GM23338 (cell line): ENCODE data around the gene G6PC2. TPM values are rescaled to one million over a fixed set of nuclear protein-coding genes. Genes with fewer than 3 reads are reported as not detected.

Source experiments
- ATAC-seq: fragments of 200-7000 bp; cut with Tn5 transposase; 3 replicates; pipeline ENCODE4 v1.9.1; 2020
- DNase-seq: peaks from one replicate; pipeline ENCODE4 v3.0.0-alpha.2; 2015; ENCODE audit warnings: low spot score
- H2AFZ ChIP-seq: fragments of 200-600 bp; sonication (generic); 2 replicates; pipeline ENCODE4 v1.8.0; 2016; ENCODE audit warnings: antibody characterized with exemption, mild to moderate bottlenecking, moderate library complexity
- H3F3A ChIP-seq: fragments of 200-600 bp; sonication (generic); replicated peaks from 2 replicates; pipeline ENCODE4 v1.8.0; 2017; ENCODE audit warnings: antibody characterized with exemption, mixed run types, low read depth
- H3K27ac ChIP-seq: fragments of 200-600 bp; sonication (generic); 2 replicates; pipeline ENCODE4 v1.6.1; 2016; ENCODE audit warnings: low read depth
- H3K27me3 ChIP-seq: fragments of 200-600 bp; sonication (generic); 2 replicates; pipeline ENCODE4 v1.8.0; 2016; ENCODE audit warnings: mild to moderate bottlenecking, mixed run types, moderate library complexity; ENCODE audit not compliant: insufficient read depth
- H3K36me3 ChIP-seq: fragments of 200-600 bp; sonication (generic); 2 replicates; pipeline ENCODE4 v1.8.0; 2016; ENCODE audit warnings: mild to moderate bottlenecking; ENCODE audit not compliant: insufficient read depth
- H3K4me1 ChIP-seq: fragments of 200-600 bp; sonication (generic); 2 replicates; pipeline ENCODE4 v1.8.0; 2016; ENCODE audit warnings: mild to moderate bottlenecking, moderate library complexity; ENCODE audit not compliant: insufficient read depth
- H3K4me2 ChIP-seq: fragments of 200-600 bp; sonication (generic); 2 replicates; pipeline ENCODE4 v1.7.1; 2017; ENCODE audit warnings: mixed run types
- H3K4me3 ChIP-seq: fragments of 200-600 bp; sonication (generic); 2 replicates; pipeline ENCODE4 v1.6.1; 2016; ENCODE audit warnings: mixed run types
- H3K79me2 ChIP-seq: fragments of 200-600 bp; sonication (generic); replicated peaks from 2 replicates; pipeline ENCODE4 v1.8.0; 2017; ENCODE audit warnings: mild to moderate bottlenecking; ENCODE audit not compliant: insufficient read depth
- H3K9me2 ChIP-seq: fragments of 200-600 bp; sonication (generic); 2 replicates; pipeline ENCODE4 v1.8.0; 2017; ENCODE audit not compliant: insufficient read depth
- H4K20me1 ChIP-seq: fragments of 200-600 bp; sonication (generic); replicated peaks from 2 replicates; pipeline ENCODE4 v1.8.0; 2017; ENCODE audit warnings: mild to moderate bottlenecking; ENCODE audit not compliant: insufficient read depth
- H3K27ac Mint-ChIP-seq: 2 replicates; pipeline ENCODE4 v1.8.0; 2020; ENCODE audit warnings: inconsistent platforms, mild to moderate bottlenecking, moderate library complexity, mixed read lengths
- H3K27me3 Mint-ChIP-seq: 3 replicates; pipeline ENCODE4 v1.8.0; 2022; ENCODE audit warnings: low read depth, mild to moderate bottlenecking, moderate library complexity, mixed read lengths, inconsistent platforms; ENCODE audit not compliant: insufficient read depth, poor library complexity
- H3K36me3 Mint-ChIP-seq: 3 replicates; pipeline ENCODE4 v1.8.0; 2021; ENCODE audit warnings: low read depth, mild to moderate bottlenecking, inconsistent platforms, moderate library complexity, mixed read lengths
- H3K4me1 Mint-ChIP-seq: 3 replicates; pipeline ENCODE4 v1.8.0; 2020; ENCODE audit warnings: mild to moderate bottlenecking, inconsistent platforms, mixed read lengths
- H3K4me3 Mint-ChIP-seq: 3 replicates; pipeline ENCODE4 v1.8.0; 2021; ENCODE audit warnings: moderate library complexity, mild to moderate bottlenecking, inconsistent platforms, mixed read lengths
- H3K9me3 Mint-ChIP-seq: 3 replicates; pipeline ENCODE4 v1.8.0; 2020; ENCODE audit warnings: moderate library complexity, mild to moderate bottlenecking, inconsistent platforms, mixed read lengths
- CREB1 ChIP-seq: fragments of 250-450 bp; sonication (Bioruptor Pico); IDR thresholded peaks from 2 replicates; pipeline ENCODE4 v1.5.0; 2020; ENCODE audit warnings: low read depth, mild to moderate bottlenecking, moderate library complexity
- ETS1 ChIP-seq: IDR thresholded peaks from 2 replicates; pipeline ENCODE4 v1.6.1; 2016; ENCODE audit warnings: antibody characterized with exemption
- EZH2 ChIP-seq: fragments of 200-600 bp; sonication (generic); IDR thresholded peaks from one replicate; pipeline ENCODE4 v1.8.0; 2017; ENCODE audit warnings: antibody characterized with exemption, mild to moderate bottlenecking, low read depth; ENCODE audit not compliant: unreplicated experiment
- EZH2phosphoT487 ChIP-seq: fragments of 200-600 bp; sonication (generic); IDR thresholded peaks from one replicate; pipeline ENCODE4 v1.8.1; 2018; ENCODE audit warnings: antibody characterized with exemption; ENCODE audit not compliant: unreplicated experiment
- JUNB ChIP-seq: IDR thresholded peaks from one replicate; pipeline ENCODE4 v1.6.1; 2016; ENCODE audit warnings: antibody characterized with exemption; ENCODE audit not compliant: unreplicated experiment
- NANOG ChIP-seq: IDR thresholded peaks from 2 replicates; pipeline ENCODE4 v1.6.1; 2016; ENCODE audit warnings: antibody characterized with exemption, borderline replicate concordance
- POLR2AphosphoS5 ChIP-seq: IDR thresholded peaks from 2 replicates; pipeline ENCODE4 v1.6.1; 2016; ENCODE audit warnings: antibody characterized with exemption, low read depth
- STAT1 ChIP-seq: IDR thresholded peaks from one replicate; pipeline ENCODE4 v1.6.1; 2016; ENCODE audit warnings: antibody characterized with exemption; ENCODE audit not compliant: unreplicated experiment
- ZNF114 ChIP-seq: fragments of 250-450 bp; sonication (Bioruptor Pico); IDR thresholded peaks from 2 replicates; pipeline ENCODE4 v1.5.0; 2020; ENCODE audit warnings: mild to moderate bottlenecking, moderate library complexity
- ZNF331 ChIP-seq: fragments of 250-450 bp; sonication (Bioruptor Pico); IDR thresholded peaks from 2 replicates; pipeline ENCODE4 v1.5.0; 2020; ENCODE audit warnings: low read depth, mild to moderate bottlenecking, moderate library complexity
- polyA plus RNA-seq: library from polyadenylated mRNA; unstranded; fragments of >200 nt; fragmentation: Nextera tagmentation; extraction: Ambion mirVana; gene quantifications from 2 replicates; pipeline ENCODE4 v1.2.1, GENCODE V29; 2016
- total RNA-seq: library from RNA; depleted of rRNA; stranded (reverse); fragments of >200 nt; shearing (Covaris generic); gene quantifications from 2 replicates; pipeline ENCODE4 v1.2.3, GENCODE V29; 2014
- TF ChIP-seq, protein P1 (sequence below): fragments of 250-450 bp; sonication (Bioruptor Pico); IDR thresholded peaks from 2 replicates; pipeline ENCODE4 v1.5.0; 2020; ENCODE audit warnings: mild to moderate bottlenecking, moderate library complexity
- TF ChIP-seq, protein P2 (sequence below): IDR thresholded peaks from one replicate; pipeline ENCODE4 v1.6.1; 2018; ENCODE audit warnings: antibody characterized with exemption; ENCODE audit not compliant: unreplicated experiment
- TF ChIP-seq, protein P3 (sequence below), 2 experiments: fragments of 200-600 bp in 1 of 2; sonication (generic) in 1 of 2; conservative IDR thresholded peaks; 2 replicates each; pipeline versions ENCODE4 v1.5.1 to v1.6.1; 2016 to 2017; ENCODE audit warnings: antibody characterized with exemption in 2 of 2, low read depth in 2 of 2, mild to moderate bottlenecking in 2 of 2, moderate library complexity in 1 of 2

The G6PC2 gene
- total and polyA plus RNA-seq, 2 experiments from 2014 or later: not detected

- peaks cover 2% of the 10 kb centered on the region; the same call in 1 of the 3 replicates for H3K4me1 Mint-ChIP-seq
- H4K20me1 ChIP-seq: no peaks in the 10 kb centered on the region
- H3K36me3 Mint-ChIP-seq: peaks cover 11% of the 10 kb centered on the region
- H3F3A ChIP-seq: no peaks in the 10 kb centered on the region
- DNase-seq: no peak
- H3K4me1 ChIP-seq: peaks cover 6% of the 10 kb centered on the region; the same call in 1 of the 2 replicates
- no peak overlapping the region for H3K27ac Mint-ChIP-seq
- H3K79me2 ChIP-seq: peaks cover 8% of the 10 kb centered on the region
- H3K9me3 Mint-ChIP-seq: no peaks in the 10 kb centered on the region
- no peak for ATAC-seq
- H3K9me2 ChIP-seq: no peaks in the 10 kb centered on the region
- no peak overlapping the region for H3K27ac ChIP-seq
- H3K27me3 Mint-ChIP-seq: peaks cover 2% of the 10 kb centered on the region
- TF ChIP-seq EZH2phosphoT487 (no peak), ETS1 (no peak), CREB1 (CRISPR knock-in tag) (no peak), POLR2AphosphoS5 (no peak), STAT1 (no peak), ZNF331 (CRISPR knock-in tag) (no peak), EZH2 (no peak), NANOG (no peak), ZNF114 (no peak), JUNB (no peak)
- TF ChIP-seq, protein P1, sequence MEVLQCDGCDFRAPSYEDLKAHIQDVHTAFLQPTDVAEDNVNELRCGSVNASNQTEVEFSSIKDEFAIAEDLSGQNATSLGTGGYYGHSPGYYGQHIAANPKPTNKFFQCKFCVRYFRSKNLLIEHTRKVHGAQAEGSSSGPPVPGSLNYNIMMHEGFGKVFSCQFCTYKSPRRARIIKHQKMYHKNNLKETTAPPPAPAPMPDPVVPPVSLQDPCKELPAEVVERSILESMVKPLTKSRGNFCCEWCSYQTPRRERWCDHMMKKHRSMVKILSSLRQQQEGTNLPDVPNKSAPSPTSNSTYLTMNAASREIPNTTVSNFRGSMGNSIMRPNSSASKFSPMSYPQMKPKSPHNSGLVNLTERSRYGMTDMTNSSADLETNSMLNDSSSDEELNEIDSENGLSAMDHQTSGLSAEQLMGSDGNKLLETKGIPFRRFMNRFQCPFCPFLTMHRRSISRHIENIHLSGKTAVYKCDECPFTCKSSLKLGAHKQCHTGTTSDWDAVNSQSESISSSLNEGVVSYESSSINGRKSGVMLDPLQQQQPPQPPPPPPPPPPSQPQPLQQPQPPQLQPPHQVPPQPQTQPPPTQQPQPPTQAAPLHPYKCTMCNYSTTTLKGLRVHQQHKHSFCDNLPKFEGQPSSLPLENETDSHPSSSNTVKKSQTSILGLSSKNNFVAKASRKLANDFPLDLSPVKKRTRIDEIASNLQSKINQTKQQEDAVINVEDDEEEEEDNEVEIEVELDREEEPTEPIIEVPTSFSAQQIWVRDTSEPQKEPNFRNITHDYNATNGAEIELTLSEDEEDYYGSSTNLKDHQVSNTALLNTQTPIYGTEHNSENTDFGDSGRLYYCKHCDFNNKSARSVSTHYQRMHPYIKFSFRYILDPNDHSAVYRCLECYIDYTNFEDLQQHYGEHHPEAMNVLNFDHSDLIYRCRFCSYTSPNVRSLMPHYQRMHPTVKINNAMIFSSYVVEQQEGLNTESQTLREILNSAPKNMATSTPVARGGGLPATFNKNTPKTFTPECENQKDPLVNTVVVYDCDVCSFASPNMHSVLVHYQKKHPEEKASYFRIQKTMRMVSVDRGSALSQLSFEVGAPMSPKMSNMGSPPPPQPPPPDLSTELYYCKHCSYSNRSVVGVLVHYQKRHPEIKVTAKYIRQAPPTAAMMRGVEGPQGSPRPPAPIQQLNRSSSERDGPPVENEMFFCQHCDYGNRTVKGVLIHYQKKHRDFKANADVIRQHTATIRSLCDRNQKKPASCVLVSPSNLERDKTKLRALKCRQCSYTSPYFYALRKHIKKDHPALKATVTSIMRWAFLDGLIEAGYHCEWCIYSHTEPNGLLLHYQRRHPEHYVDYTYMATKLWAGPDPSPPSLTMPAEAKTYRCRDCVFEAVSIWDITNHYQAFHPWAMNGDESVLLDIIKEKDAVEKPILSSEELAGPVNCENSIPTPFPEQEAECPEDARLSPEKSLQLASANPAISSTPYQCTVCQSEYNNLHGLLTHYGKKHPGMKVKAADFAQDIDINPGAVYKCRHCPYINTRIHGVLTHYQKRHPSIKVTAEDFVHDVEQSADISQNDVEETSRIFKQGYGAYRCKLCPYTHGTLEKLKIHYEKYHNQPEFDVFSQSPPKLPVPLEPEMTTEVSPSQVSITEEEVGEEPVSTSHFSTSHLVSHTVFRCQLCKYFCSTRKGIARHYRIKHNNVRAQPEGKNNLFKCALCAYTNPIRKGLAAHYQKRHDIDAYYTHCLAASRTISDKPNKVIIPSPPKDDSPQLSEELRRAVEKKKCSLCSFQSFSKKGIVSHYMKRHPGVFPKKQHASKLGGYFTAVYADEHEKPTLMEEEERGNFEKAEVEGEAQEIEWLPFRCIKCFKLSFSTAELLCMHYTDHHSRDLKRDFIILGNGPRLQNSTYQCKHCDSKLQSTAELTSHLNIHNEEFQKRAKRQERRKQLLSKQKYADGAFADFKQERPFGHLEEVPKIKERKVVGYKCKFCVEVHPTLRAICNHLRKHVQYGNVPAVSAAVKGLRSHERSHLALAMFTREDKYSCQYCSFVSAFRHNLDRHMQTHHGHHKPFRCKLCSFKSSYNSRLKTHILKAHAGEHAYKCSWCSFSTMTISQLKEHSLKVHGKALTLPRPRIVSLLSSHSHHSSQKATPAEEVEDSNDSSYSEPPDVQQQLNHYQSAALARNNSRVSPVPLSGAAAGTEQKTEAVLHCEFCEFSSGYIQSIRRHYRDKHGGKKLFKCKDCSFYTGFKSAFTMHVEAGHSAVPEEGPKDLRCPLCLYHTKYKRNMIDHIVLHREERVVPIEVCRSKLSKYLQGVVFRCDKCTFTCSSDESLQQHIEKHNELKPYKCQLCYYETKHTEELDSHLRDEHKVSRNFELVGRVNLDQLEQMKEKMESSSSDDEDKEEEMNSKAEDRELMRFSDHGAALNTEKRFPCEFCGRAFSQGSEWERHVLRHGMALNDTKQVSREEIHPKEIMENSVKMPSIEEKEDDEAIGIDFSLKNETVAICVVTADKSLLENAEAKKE (CRISPR knock-in tag): no peak
- TF ChIP-seq, protein P2, sequence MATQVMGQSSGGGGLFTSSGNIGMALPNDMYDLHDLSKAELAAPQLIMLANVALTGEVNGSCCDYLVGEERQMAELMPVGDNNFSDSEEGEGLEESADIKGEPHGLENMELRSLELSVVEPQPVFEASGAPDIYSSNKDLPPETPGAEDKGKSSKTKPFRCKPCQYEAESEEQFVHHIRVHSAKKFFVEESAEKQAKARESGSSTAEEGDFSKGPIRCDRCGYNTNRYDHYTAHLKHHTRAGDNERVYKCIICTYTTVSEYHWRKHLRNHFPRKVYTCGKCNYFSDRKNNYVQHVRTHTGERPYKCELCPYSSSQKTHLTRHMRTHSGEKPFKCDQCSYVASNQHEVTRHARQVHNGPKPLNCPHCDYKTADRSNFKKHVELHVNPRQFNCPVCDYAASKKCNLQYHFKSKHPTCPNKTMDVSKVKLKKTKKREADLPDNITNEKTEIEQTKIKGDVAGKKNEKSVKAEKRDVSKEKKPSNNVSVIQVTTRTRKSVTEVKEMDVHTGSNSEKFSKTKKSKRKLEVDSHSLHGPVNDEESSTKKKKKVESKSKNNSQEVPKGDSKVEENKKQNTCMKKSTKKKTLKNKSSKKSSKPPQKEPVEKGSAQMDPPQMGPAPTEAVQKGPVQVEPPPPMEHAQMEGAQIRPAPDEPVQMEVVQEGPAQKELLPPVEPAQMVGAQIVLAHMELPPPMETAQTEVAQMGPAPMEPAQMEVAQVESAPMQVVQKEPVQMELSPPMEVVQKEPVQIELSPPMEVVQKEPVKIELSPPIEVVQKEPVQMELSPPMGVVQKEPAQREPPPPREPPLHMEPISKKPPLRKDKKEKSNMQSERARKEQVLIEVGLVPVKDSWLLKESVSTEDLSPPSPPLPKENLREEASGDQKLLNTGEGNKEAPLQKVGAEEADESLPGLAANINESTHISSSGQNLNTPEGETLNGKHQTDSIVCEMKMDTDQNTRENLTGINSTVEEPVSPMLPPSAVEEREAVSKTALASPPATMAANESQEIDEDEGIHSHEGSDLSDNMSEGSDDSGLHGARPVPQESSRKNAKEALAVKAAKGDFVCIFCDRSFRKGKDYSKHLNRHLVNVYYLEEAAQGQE: no peak
- TF ChIP-seq, protein P3, sequence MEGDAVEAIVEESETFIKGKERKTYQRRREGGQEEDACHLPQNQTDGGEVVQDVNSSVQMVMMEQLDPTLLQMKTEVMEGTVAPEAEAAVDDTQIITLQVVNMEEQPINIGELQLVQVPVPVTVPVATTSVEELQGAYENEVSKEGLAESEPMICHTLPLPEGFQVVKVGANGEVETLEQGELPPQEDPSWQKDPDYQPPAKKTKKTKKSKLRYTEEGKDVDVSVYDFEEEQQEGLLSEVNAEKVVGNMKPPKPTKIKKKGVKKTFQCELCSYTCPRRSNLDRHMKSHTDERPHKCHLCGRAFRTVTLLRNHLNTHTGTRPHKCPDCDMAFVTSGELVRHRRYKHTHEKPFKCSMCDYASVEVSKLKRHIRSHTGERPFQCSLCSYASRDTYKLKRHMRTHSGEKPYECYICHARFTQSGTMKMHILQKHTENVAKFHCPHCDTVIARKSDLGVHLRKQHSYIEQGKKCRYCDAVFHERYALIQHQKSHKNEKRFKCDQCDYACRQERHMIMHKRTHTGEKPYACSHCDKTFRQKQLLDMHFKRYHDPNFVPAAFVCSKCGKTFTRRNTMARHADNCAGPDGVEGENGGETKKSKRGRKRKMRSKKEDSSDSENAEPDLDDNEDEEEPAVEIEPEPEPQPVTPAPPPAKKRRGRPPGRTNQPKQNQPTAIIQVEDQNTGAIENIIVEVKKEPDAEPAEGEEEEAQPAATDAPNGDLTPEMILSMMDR (conservative IDR thresholded peaks at IDR 0.05; ENCODE audit: low read depth in 2 of 2): no peak
- no peaks in the 10 kb centered on the region for H3K36me3 ChIP-seq
- H3K4me2 ChIP-seq: no peak overlapping the region
- no peak overlapping the region for H3K4me3 ChIP-seq
- no peak overlapping the region for H3K4me3 Mint-ChIP-seq
- no peaks in the 10 kb centered on the region for H3K27me3 ChIP-seq
- no peak overlapping the region for H2AFZ ChIP-seq
Measured at GRCh38 chr2:168892327-168892726, 8.8 kb upstream of the G6PC2 start.
